ENCODE results near the gene LDB2.

LDB2 gene

GRCh38 chr4:16496501-16496900 is 401.9 kb downstream of the LDB2 start:
- no peak overlapping the region for H3K9ac ChIP-seq (ENCODE audit: low read length)
- H3K36me3 ChIP-seq (ENCODE audit: control insufficient read depth, insufficient read depth, low read length, severe bottlenecking): no peaks in the 10 kb centered on the region
- H3K27me3 ChIP-seq (replicated peaks; ENCODE audit: control insufficient read depth, insufficient read depth, low read length): no peaks in the 10 kb centered on the region
- H3K4me1 ChIP-seq (ENCODE audit: control insufficient read depth, insufficient read depth, low read length): peaks cover 10% of the 10 kb centered on the region
- peak; percentile 58 for DNase-seq (ENCODE audit: low read depth)
- H3K4me3 ChIP-seq (ENCODE audit: low read length): no peak overlapping the region
- H3K9me3 ChIP-seq (ENCODE audit: control insufficient read depth, low read length): peaks cover 9% of the 10 kb centered on the region

- Histone ChIP-seq H3K27me3 (replicated peaks; ENCODE audit: control insufficient read depth, insufficient read depth, low read length) (no peaks in the 10 kb centered on the region), H3K4me3 (ENCODE audit: low read length) (no peak overlapping the region)
- DNase-seq (ENCODE audit: low read depth): no peak
These were observed 405.6 kb downstream of the LDB2 start for GRCh38 chr4:16492872-16493271.

GRCh38 chr4:16489226-16489625 is 409.2 kb downstream of the LDB2 start:
- Histone ChIP-seq H3K9me3 (ENCODE audit: control insufficient read depth, low read length) (no peaks in the 10 kb centered on the region), H3K4me1 (ENCODE audit: control insufficient read depth, insufficient read depth, low read length) (no peaks in the 10 kb centered on the region), H3K4me3 (ENCODE audit: low read length) (no peak overlapping the region), H3K36me3 (ENCODE audit: control insufficient read depth, insufficient read depth, low read length, severe bottlenecking) (no peaks in the 10 kb centered on the region), H3K9ac (ENCODE audit: low read length) (no peak overlapping the region), H3K27me3 (replicated peaks; ENCODE audit: control insufficient read depth, insufficient read depth, low read length) (no peaks in the 10 kb centered on the region)
- no peak for DNase-seq (ENCODE audit: low read depth)

More at GRCh38 chr4:16492872-16493271, 405.6 kb downstream of the LDB2 start:
- H3K9ac ChIP-seq (ENCODE audit: low read length): no peak overlapping the region
- peaks cover 10% of the 10 kb centered on the region for H3K4me1 ChIP-seq (ENCODE audit: control insufficient read depth, insufficient read depth, low read length)
- H3K36me3 ChIP-seq (ENCODE audit: control insufficient read depth, insufficient read depth, low read length, severe bottlenecking): no peaks in the 10 kb centered on the region
- no peaks in the 10 kb centered on the region for H3K9me3 ChIP-seq (ENCODE audit: control insufficient read depth, low read length)

GRCh38 chr4:16488084-16488483 is 410.4 kb downstream of the LDB2 start:
- no peaks in the 10 kb centered on the region for H3K9me3 ChIP-seq (ENCODE audit: control insufficient read depth, low read length)
- H3K4me1 ChIP-seq (ENCODE audit: control insufficient read depth, insufficient read depth, low read length): no peaks in the 10 kb centered on the region
- no peaks in the 10 kb centered on the region for H3K36me3 ChIP-seq (ENCODE audit: control insufficient read depth, insufficient read depth, low read length, severe bottlenecking)
- no peaks in the 10 kb centered on the region for H3K27me3 ChIP-seq (replicated peaks; ENCODE audit: control insufficient read depth, insufficient read depth, low read length)
- no peak overlapping the region for H3K9ac ChIP-seq (ENCODE audit: low read length)
- no peak overlapping the region for H3K4me3 ChIP-seq (ENCODE audit: low read length)
- no peak for DNase-seq (ENCODE audit: low read depth)

GRCh38 chr4:16484711-16485110 is 413.7 kb downstream of the LDB2 start:
- Histone ChIP-seq H3K9me3 (ENCODE audit: control insufficient read depth, low read length) (no peaks in the 10 kb centered on the region), H3K4me1 (ENCODE audit: control insufficient read depth, insufficient read depth, low read length) (no peaks in the 10 kb centered on the region), H3K36me3 (ENCODE audit: control insufficient read depth, insufficient read depth, low read length, severe bottlenecking) (no peaks in the 10 kb centered on the region), H3K27me3 (replicated peaks; ENCODE audit: control insufficient read depth, insufficient read depth, low read length) (no peaks in the 10 kb centered on the region), H3K9ac (ENCODE audit: low read length) (no peak overlapping the region), H3K4me3 (ENCODE audit: low read length) (no peak overlapping the region)
- DNase-seq (ENCODE audit: low read depth): no peak

GRCh38 chr4:16483540-16483939 is 414.9 kb downstream of the LDB2 start:
- Histone ChIP-seq H3K4me1 (ENCODE audit: control insufficient read depth, insufficient read depth, low read length) (no peaks in the 10 kb centered on the region), H3K9ac (ENCODE audit: low read length) (no peak overlapping the region), H3K36me3 (ENCODE audit: control insufficient read depth, insufficient read depth, low read length, severe bottlenecking) (no peaks in the 10 kb centered on the region), H3K9me3 (ENCODE audit: control insufficient read depth, low read length) (no peaks in the 10 kb centered on the region), H3K4me3 (ENCODE audit: low read length) (no peak overlapping the region), H3K27me3 (replicated peaks; ENCODE audit: control insufficient read depth, insufficient read depth, low read length) (no peaks in the 10 kb centered on the region)
- no peak for DNase-seq (ENCODE audit: low read depth)

GRCh38 chr4:16480011-16480410 is 418.4 kb downstream of the LDB2 start:
- no peak for DNase-seq (ENCODE audit: low read depth)
- Histone ChIP-seq H3K9ac (ENCODE audit: low read length) (no peak overlapping the region), H3K9me3 (ENCODE audit: control insufficient read depth, low read length) (peaks cover 8% of the 10 kb centered on the region), H3K4me1 (ENCODE audit: control insufficient read depth, insufficient read depth, low read length) (no peaks in the 10 kb centered on the region), H3K4me3 (ENCODE audit: low read length) (no peak overlapping the region), H3K36me3 (ENCODE audit: control insufficient read depth, insufficient read depth, low read length, severe bottlenecking) (no peaks in the 10 kb centered on the region), H3K27me3 (replicated peaks; ENCODE audit: control insufficient read depth, insufficient read depth, low read length) (no peaks in the 10 kb centered on the region)

GRCh38 chr4:16472537-16472936 is 425.9 kb downstream of the LDB2 start:
- no peak overlapping the region for H3K4me3 ChIP-seq (ENCODE audit: low read length)
- H3K4me1 ChIP-seq (ENCODE audit: control insufficient read depth, insufficient read depth, low read length): no peaks in the 10 kb centered on the region
- peaks cover 18% of the 10 kb centered on the region for H3K9me3 ChIP-seq (ENCODE audit: control insufficient read depth, low read length)
- no peak for DNase-seq (ENCODE audit: low read depth)
- H3K36me3 ChIP-seq (ENCODE audit: control insufficient read depth, insufficient read depth, low read length, severe bottlenecking): no peaks in the 10 kb centered on the region
- H3K9ac ChIP-seq (ENCODE audit: low read length): no peak overlapping the region
- H3K27me3 ChIP-seq (replicated peaks; ENCODE audit: control insufficient read depth, insufficient read depth, low read length): no peaks in the 10 kb centered on the region

GRCh38 chr4:16467061-16467460 is 431.4 kb downstream of the LDB2 start:
- Histone ChIP-seq H3K4me3 (ENCODE audit: low read length) (no peak overlapping the region), H3K9ac (ENCODE audit: low read length) (no peak overlapping the region), H3K9me3 (ENCODE audit: control insufficient read depth, low read length) (no peaks in the 10 kb centered on the region), H3K27me3 (replicated peaks; ENCODE audit: control insufficient read depth, insufficient read depth, low read length) (no peaks in the 10 kb centered on the region), H3K4me1 (ENCODE audit: control insufficient read depth, insufficient read depth, low read length) (peaks cover 3% of the 10 kb centered on the region), H3K36me3 (ENCODE audit: control insufficient read depth, insufficient read depth, low read length, severe bottlenecking) (no peaks in the 10 kb centered on the region)
- DNase-seq (ENCODE audit: low read depth): no peak

- H3K27me3 ChIP-seq (replicated peaks; ENCODE audit: control insufficient read depth, insufficient read depth, low read length): no peaks in the 10 kb centered on the region
- no peak overlapping the region for H3K4me3 ChIP-seq (ENCODE audit: low read length)
- no peaks in the 10 kb centered on the region for H3K9me3 ChIP-seq (ENCODE audit: control insufficient read depth, low read length)
- H3K4me1 ChIP-seq (ENCODE audit: control insufficient read depth, insufficient read depth, low read length): peaks cover 3% of the 10 kb centered on the region
- DNase-seq (ENCODE audit: low read depth): no peak
- H3K9ac ChIP-seq (ENCODE audit: low read length): no peak overlapping the region
- H3K36me3 ChIP-seq (ENCODE audit: control insufficient read depth, insufficient read depth, low read length, severe bottlenecking): no peaks in the 10 kb centered on the region
These were observed 431.9 kb downstream of the LDB2 start for GRCh38 chr4:16466581-16466980.

- Histone ChIP-seq H3K9me3 (ENCODE audit: control insufficient read depth, low read length) (no peaks in the 10 kb centered on the region), H3K4me3 (ENCODE audit: low read length) (no peak overlapping the region), H3K4me1 (ENCODE audit: control insufficient read depth, insufficient read depth, low read length) (peaks cover 3% of the 10 kb centered on the region), H3K36me3 (ENCODE audit: control insufficient read depth, insufficient read depth, low read length, severe bottlenecking) (no peaks in the 10 kb centered on the region), H3K27me3 (replicated peaks; ENCODE audit: control insufficient read depth, insufficient read depth, low read length) (peaks cover 5% of the 10 kb centered on the region), H3K9ac (ENCODE audit: low read length) (no peak overlapping the region)
- peak; percentile 45 for DNase-seq (ENCODE audit: low read depth)
These were observed 433.8 kb downstream of the LDB2 start for GRCh38 chr4:16464651-16465050.

- no peak for DNase-seq (ENCODE audit: low read depth)
- H3K9ac ChIP-seq (ENCODE audit: low read length): no peak overlapping the region
- no peaks in the 10 kb centered on the region for H3K9me3 ChIP-seq (ENCODE audit: control insufficient read depth, low read length)
- H3K4me3 ChIP-seq (ENCODE audit: low read length): no peak overlapping the region
- peaks cover 5% of the 10 kb centered on the region for H3K27me3 ChIP-seq (replicated peaks; ENCODE audit: control insufficient read depth, insufficient read depth, low read length)
- no peaks in the 10 kb centered on the region for H3K36me3 ChIP-seq (ENCODE audit: control insufficient read depth, insufficient read depth, low read length, severe bottlenecking)
- peaks cover 3% of the 10 kb centered on the region for H3K4me1 ChIP-seq (ENCODE audit: control insufficient read depth, insufficient read depth, low read length)
These were observed 435.8 kb downstream of the LDB2 start for GRCh38 chr4:16462656-16463055.

Data from adipocyte (in vitro differentiated cells).